GM21576 (cell line): ENCODE measurements around the gene FAM219B.

Experiments used
- ATAC-seq: cut with Tn5 transposase; IDR thresholded peaks from one replicate; pipeline ENCODE4 v1.9.1; 2021; ENCODE audit warnings: mild to moderate bottlenecking, moderate library complexity; ENCODE audit not compliant: unreplicated experiment

Gene FAM219B

DNA sequence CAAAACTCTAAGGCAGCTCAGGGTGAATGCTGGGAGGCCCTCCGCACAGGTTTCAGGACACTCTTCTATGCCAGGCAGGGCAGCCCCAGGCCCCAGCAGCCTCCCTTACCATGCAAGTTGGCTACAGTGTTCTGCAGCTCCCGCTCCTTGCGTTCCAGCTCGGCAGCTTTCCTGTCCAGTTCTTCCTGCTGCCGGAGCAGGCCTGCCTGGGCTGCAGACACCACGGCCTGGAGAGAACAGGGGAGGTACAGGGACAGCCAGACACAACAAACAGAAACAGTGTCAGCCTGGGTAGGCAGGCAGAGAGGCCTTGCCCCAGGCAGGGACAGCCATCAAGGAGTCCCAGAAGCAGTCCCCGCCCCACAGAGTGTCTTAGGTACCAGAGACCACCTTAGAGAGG is 54.7 kb downstream of the FAM219B start:
- no peak for ATAC-seq

DNA sequence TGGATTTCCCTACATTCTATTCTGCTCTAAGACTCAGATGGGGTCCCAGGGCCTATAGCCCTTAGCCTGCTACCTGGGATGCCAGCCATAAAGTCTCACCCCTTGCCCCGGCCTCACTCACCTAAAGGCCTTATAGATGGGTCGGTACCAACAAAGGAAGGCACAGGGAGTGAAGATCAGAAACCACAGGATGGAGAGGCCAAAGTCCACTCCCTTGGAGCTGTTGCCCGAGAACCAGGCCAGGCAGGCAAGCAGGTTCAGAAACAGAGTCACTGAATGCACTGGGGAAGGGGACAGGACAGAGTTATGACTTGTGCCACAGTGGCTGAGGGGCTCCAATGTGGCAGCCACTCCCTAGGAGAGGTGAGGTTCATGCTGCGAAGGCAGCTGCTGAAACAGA is 56.3 kb downstream of the FAM219B start:
- no peak for ATAC-seq
